ENCODE results near the gene PLP2. TPM values are rescaled to one million over a fixed set of nuclear protein-coding genes. Genes with fewer than 3 reads are reported as not detected.

The PLP2 gene
- total and polyA plus RNA-seq, 2 of the 13 experiments (the other 11 are each of a cell fraction or from before 2014, with no cell fraction given) = 0.40 to 3.6 TPM

DNA sequence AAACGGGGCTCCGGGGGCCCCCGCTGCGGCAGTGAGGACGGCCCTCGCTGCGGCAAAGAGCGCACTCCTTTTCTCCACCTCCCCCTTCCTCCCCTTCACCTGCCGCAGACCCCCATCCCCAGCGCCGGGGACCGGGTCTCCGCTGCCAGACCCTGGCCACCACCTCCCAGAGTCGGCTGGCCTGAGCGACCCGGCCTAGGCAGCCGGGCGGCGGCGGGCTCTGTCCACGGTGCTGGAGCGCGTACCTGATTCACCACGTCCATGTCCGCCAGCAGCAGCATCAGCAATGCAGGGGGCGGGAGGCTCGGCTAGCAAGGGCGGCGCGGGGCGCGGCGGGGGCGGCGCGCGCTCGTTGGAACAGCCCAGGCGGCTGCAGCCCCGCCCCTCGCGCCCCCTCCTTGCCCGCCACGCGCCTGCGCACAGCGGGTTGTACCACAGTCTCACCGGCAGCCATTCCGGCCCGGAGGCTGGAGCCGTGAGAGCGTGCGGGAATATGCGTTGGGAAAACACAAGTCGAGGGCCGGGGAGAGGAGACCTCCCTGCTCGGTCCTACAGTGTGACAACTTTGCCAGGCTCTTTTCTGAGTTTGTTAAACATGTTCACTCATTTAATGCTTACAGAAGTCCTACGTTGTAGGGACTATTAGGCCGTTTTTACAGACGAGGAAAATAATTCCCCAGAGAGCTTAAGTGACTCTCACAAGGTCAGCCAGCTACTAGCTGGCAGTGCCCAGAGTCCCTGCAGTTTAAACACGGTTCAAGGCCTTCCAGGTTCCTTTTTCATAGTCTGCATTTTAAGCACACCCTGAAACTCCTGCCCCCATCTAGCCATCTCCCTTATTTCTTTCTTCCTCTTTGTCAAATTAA, 28.4 kb downstream of the PLP2 start, which contains the start of gene SYP (continued):
- TF ChIP-seq NR2C2 (CRISPR knock-in tag; IDR thresholded peaks at IDR 0.05; ENCODE audit: borderline replicate concordance) (peak; percentile 25; the same call in 1 of the 2 replicates), ZFP90 (CRISPR knock-in tag; IDR thresholded peaks at IDR 0.05; ENCODE audit: borderline replicate concordance) (peak; percentile 94; the same call in 1 of the 2 replicates), ZNF367 (CRISPR knock-in tag; IDR thresholded peaks at IDR 0.05; ENCODE audit: borderline replicate concordance) (no peak; the same call in 1 of the 2 replicates), NR2F2 (IDR thresholded peaks at IDR 0.05; ENCODE audit: borderline replicate concordance, low read depth) (no peak), RFXANK (CRISPR knock-in tag; IDR thresholded peaks at IDR 0.05) (no peak), NKX3-1 (CRISPR knock-in tag; IDR thresholded peaks at IDR 0.05) (peak; percentile 45; the same call in 1 of the 2 replicates), ZNF709 (CRISPR knock-in tag; IDR thresholded peaks at IDR 0.05) (peak; percentile 88), FOXP1 (IDR thresholded peaks at IDR 0.05) (no peak), FOXP1 (CRISPR knock-in tag; IDR thresholded peaks at IDR 0.05) (no peak), FOXK1 (CRISPR knock-in tag; IDR thresholded peaks at IDR 0.05; ENCODE audit: borderline replicate concordance, low read depth) (peak; percentile 76; the same call in 1 of the 2 replicates), SOX6 (IDR thresholded peaks at IDR 0.05) (no peak), SOX6 (CRISPR knock-in tag; IDR thresholded peaks at IDR 0.05) (no peak), ZNF605 (CRISPR knock-in tag; IDR thresholded peaks at IDR 0.05) (peak; percentile 86), PAF1 (CRISPR knock-in tag; IDR thresholded peaks at IDR 0.05) (no peak)
- TF ChIP-seq, protein P1, sequence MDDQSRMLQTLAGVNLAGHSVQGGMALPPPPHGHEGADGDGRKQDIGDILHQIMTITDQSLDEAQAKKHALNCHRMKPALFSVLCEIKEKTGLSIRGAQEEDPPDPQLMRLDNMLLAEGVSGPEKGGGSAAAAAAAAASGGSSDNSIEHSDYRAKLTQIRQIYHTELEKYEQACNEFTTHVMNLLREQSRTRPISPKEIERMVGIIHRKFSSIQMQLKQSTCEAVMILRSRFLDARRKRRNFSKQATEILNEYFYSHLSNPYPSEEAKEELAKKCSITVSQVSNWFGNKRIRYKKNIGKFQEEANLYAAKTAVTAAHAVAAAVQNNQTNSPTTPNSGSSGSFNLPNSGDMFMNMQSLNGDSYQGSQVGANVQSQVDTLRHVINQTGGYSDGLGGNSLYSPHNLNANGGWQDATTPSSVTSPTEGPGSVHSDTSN (CRISPR knock-in tag; IDR thresholded peaks at IDR 0.05; ENCODE audit: borderline replicate concordance) = 0 out of 2 replicates have a peak, but pooled peaks have one; percentile 53
- TF ChIP-seq, protein P2, sequence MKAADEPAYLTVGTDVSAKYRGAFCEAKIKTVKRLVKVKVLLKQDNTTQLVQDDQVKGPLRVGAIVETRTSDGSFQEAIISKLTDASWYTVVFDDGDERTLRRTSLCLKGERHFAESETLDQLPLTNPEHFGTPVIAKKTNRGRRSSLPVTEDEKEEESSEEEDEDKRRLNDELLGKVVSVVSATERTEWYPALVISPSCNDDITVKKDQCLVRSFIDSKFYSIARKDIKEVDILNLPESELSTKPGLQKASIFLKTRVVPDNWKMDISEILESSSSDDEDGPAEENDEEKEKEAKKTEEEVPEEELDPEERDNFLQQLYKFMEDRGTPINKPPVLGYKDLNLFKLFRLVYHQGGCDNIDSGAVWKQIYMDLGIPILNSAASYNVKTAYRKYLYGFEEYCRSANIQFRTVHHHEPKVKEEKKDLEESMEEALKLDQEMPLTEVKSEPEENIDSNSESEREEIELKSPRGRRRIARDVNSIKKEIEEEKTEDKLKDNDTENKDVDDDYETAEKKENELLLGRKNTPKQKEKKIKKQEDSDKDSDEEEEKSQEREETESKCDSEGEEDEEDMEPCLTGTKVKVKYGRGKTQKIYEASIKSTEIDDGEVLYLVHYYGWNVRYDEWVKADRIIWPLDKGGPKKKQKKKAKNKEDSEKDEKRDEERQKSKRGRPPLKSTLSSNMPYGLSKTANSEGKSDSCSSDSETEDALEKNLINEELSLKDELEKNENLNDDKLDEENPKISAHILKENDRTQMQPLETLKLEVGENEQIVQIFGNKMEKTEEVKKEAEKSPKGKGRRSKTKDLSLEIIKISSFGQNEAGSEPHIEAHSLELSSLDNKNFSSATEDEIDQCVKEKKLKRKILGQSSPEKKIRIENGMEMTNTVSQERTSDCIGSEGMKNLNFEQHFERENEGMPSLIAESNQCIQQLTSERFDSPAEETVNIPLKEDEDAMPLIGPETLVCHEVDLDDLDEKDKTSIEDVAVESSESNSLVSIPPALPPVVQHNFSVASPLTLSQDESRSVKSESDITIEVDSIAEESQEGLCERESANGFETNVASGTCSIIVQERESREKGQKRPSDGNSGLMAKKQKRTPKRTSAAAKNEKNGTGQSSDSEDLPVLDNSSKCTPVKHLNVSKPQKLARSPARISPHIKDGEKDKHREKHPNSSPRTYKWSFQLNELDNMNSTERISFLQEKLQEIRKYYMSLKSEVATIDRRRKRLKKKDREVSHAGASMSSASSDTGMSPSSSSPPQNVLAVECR (CRISPR knock-in tag; IDR thresholded peaks at IDR 0.05; ENCODE audit: borderline replicate concordance) = peak; percentile 93
- TF ChIP-seq, protein P3, sequence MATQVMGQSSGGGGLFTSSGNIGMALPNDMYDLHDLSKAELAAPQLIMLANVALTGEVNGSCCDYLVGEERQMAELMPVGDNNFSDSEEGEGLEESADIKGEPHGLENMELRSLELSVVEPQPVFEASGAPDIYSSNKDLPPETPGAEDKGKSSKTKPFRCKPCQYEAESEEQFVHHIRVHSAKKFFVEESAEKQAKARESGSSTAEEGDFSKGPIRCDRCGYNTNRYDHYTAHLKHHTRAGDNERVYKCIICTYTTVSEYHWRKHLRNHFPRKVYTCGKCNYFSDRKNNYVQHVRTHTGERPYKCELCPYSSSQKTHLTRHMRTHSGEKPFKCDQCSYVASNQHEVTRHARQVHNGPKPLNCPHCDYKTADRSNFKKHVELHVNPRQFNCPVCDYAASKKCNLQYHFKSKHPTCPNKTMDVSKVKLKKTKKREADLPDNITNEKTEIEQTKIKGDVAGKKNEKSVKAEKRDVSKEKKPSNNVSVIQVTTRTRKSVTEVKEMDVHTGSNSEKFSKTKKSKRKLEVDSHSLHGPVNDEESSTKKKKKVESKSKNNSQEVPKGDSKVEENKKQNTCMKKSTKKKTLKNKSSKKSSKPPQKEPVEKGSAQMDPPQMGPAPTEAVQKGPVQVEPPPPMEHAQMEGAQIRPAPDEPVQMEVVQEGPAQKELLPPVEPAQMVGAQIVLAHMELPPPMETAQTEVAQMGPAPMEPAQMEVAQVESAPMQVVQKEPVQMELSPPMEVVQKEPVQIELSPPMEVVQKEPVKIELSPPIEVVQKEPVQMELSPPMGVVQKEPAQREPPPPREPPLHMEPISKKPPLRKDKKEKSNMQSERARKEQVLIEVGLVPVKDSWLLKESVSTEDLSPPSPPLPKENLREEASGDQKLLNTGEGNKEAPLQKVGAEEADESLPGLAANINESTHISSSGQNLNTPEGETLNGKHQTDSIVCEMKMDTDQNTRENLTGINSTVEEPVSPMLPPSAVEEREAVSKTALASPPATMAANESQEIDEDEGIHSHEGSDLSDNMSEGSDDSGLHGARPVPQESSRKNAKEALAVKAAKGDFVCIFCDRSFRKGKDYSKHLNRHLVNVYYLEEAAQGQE (IDR thresholded peaks at IDR 0.05; ENCODE audit: borderline replicate concordance in 1 of 2, low read depth in 1 of 2, low read length in 2 of 2) = peak in 1 of 2 experiments; percentile 97; a peak in 2 of 4 replicates
- TF ChIP-seq, protein P4, sequence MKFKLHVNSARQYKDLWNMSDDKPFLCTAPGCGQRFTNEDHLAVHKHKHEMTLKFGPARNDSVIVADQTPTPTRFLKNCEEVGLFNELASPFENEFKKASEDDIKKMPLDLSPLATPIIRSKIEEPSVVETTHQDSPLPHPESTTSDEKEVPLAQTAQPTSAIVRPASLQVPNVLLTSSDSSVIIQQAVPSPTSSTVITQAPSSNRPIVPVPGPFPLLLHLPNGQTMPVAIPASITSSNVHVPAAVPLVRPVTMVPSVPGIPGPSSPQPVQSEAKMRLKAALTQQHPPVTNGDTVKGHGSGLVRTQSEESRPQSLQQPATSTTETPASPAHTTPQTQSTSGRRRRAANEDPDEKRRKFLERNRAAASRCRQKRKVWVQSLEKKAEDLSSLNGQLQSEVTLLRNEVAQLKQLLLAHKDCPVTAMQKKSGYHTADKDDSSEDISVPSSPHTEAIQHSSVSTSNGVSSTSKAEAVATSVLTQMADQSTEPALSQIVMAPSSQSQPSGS (CRISPR knock-in tag; IDR thresholded peaks at IDR 0.05) = peak; percentile 61; the same call in 1 of the 2 replicates
